MCF 10A (cell line): ENCODE results near the gene CNTNAP2. TPM values are rescaled to one million over a fixed set of nuclear protein-coding genes. Genes with fewer than 3 reads are reported as not detected.

Experiments
- microRNA-seq: library from miRNA; unstranded; fragments of <30 nt; microRNA quantifications from one replicate; pipeline ENCODE4 v1.2.0, GENCODE V29; 2022
- total RNA-seq: library from RNA; stranded (reverse); gene quantifications from 2 replicates; pipeline ENCODE4 v1.2.3, GENCODE V29; 2022

CNTNAP2 gene
- total RNA-seq, 1 experiment from 2014 or later, result 1.1 TPM

Small RNA genes lying within 50 kb of the gene (microRNA-seq; reads per million reads assigned to microRNA genes)
- gene MIR548F4, result not detected
